ENCODE measurements around the gene HIP1.
"Not testable (repeated sequence)": the region's sequence is repeated elsewhere in the genome, so short reads cannot be mapped to it uniquely, and the experiment has no call there.

The HIP1 gene

GRCh38 chr7:75616421-75617167 is 122.1 kb downstream of the HIP1 start:
- DNase-seq (ENCODE audit: low read depth in 1 of 2, low spot score in 1 of 2), result no peak

GRCh38 chr7:75614401-75614800 is 124.3 kb downstream of the HIP1 start:
- DNase-seq (ENCODE audit: low read depth in 1 of 2, low spot score in 1 of 2), result no peak

- DNase-seq (ENCODE audit: low read depth in 1 of 2, low spot score in 1 of 2), result no peak
These were observed 125.4 kb downstream of the HIP1 start for GRCh38 chr7:75613351-75613750.

- no peak for DNase-seq (ENCODE audit: low read depth in 1 of 2, low spot score in 1 of 2)
These were observed 127.1 kb downstream of the HIP1 start for GRCh38 chr7:75611557-75612178.

GRCh38 chr7:75609416-75609815 is 129.3 kb downstream of the HIP1 start:
- DNase-seq (ENCODE audit: low read depth in 1 of 2, low spot score in 1 of 2), result not testable (repeated sequence)

- DNase-seq (ENCODE audit: low read depth in 1 of 2, low spot score in 1 of 2), result no peak
These were observed 130.2 kb downstream of the HIP1 start for GRCh38 chr7:75608451-75609122.

GRCh38 chr7:75604408-75604807 is 134.3 kb downstream of the HIP1 start:
- no peak for DNase-seq (ENCODE audit: low read depth in 1 of 2, low spot score in 1 of 2)

- DNase-seq (ENCODE audit: low read depth in 1 of 2, low spot score in 1 of 2), result not testable (repeated sequence)
These were observed 135.9 kb downstream of the HIP1 start for GRCh38 chr7:75602831-75603230.

- no peak for DNase-seq (ENCODE audit: low read depth in 1 of 2, low spot score in 1 of 2)
These were observed 137.2 kb downstream of the HIP1 start for GRCh38 chr7:75601539-75601938.

- not testable (repeated sequence) for DNase-seq (ENCODE audit: low read depth in 1 of 2, low spot score in 1 of 2)
These were observed 138.0 kb downstream of the HIP1 start for GRCh38 chr7:75600748-75601147.

- no peak for DNase-seq (ENCODE audit: low read depth in 1 of 2, low spot score in 1 of 2)
These were observed 139.4 kb downstream of the HIP1 start for GRCh38 chr7:75599244-75599781.

GRCh38 chr7:75596727-75597614 is 141.8 kb downstream of the HIP1 start:
- DNase-seq (ENCODE audit: low read depth in 1 of 2, low spot score in 1 of 2), result no peak

- no peak for DNase-seq (ENCODE audit: low read depth in 1 of 2, low spot score in 1 of 2)
These were observed 143.0 kb downstream of the HIP1 start for GRCh38 chr7:75595766-75596165.

GRCh38 chr7:75593500-75594184 is 145.1 kb downstream of the HIP1 start:
- DNase-seq (ENCODE audit: low read depth in 1 of 2, low spot score in 1 of 2), result not testable (repeated sequence)

- no peak for DNase-seq (ENCODE audit: low read depth in 1 of 2, low spot score in 1 of 2)
These were observed 147.1 kb downstream of the HIP1 start for GRCh38 chr7:75591467-75592255.

- no peak for DNase-seq (ENCODE audit: low read depth in 1 of 2, low spot score in 1 of 2)
These were observed 148.3 kb downstream of the HIP1 start for GRCh38 chr7:75590373-75591005.

- no peak for DNase-seq (ENCODE audit: low read depth in 1 of 2, low spot score in 1 of 2)
These were observed 154.4 kb downstream of the HIP1 start for GRCh38 chr7:75584354-75584753.

GRCh38 chr7:75583255-75583654 is 155.5 kb downstream of the HIP1 start:
- DNase-seq (ENCODE audit: low read depth in 1 of 2, low spot score in 1 of 2), result no peak

GRCh38 chr7:75579899-75580298 is 158.8 kb downstream of the HIP1 start:
- DNase-seq (ENCODE audit: low read depth in 1 of 2, low spot score in 1 of 2), result no peak
